HepG2 (cell line): ENCODE data around the gene LAMA5. TPM values are rescaled to one million over a fixed set of nuclear protein-coding genes. Genes with fewer than 3 reads are reported as not detected.

Source experiments
- ATM ChIP-seq: fragments of 450-650 bp; IDR thresholded peaks from 2 replicates; pipeline ENCODE4 v1.7.1; 2017; ENCODE audit warnings: mild to moderate bottlenecking, borderline replicate concordance
- GMEB2 ChIP-seq: IDR thresholded peaks from 2 replicates; pipeline ENCODE4 v1.6.1; 2016; ENCODE audit warnings: missing biosample characterization, missing genetic modification reagents, low read depth
- KLF15 ChIP-seq: sonication (generic); formaldehyde crosslinking; IDR thresholded peaks from 2 replicates; pipeline ENCODE4 v1.8.1; 2023; ENCODE audit warnings: borderline replicate concordance, mild to moderate bottlenecking, inconsistent platforms, missing genetic modification reagents, mixed read lengths
- MEIS2 ChIP-seq: sonication (generic); formaldehyde crosslinking; IDR thresholded peaks from 2 replicates; pipeline ENCODE4 v1.9.0; 2021; ENCODE audit warnings: mild to moderate bottlenecking, missing genetic modification reagents
- MIER3 ChIP-seq: IDR thresholded peaks from 2 replicates; pipeline ENCODE4 v1.6.1; 2016; ENCODE audit warnings: missing compliant biosample characterization, borderline replicate concordance
- NONO ChIP-seq, 2 experiments: fragments of 450-650 bp in 1 of 2; sonication (generic) in 1 of 2; formaldehyde crosslinking in 1 of 2; IDR thresholded peaks in 1 of 2; conservative IDR thresholded peaks in 1 of 2; 2 replicates each; pipeline versions ENCODE4 v1.6.1 to v1.8.0; 2017 to 2022; ENCODE audit warnings: mild to moderate bottlenecking in 1 of 2, missing genetic modification reagents in 1 of 2, moderate library complexity in 1 of 2
- PLRG1 ChIP-seq: fragments of 450-650 bp; conservative IDR thresholded peaks from 2 replicates; pipeline ENCODE4 v1.6.1; 2016
- SRSF4 ChIP-seq: fragments of 200-400 bp; formaldehyde crosslinking; IDR thresholded peaks from one replicate; pipeline ENCODE4 v1.6.1; 2018; ENCODE audit warnings: mild to moderate bottlenecking, low read depth, low read length, moderate library complexity; ENCODE audit not compliant: poor library complexity, severe bottlenecking
- ZBTB1 ChIP-seq: sonication (generic); formaldehyde crosslinking; IDR thresholded peaks from 2 replicates; pipeline ENCODE4 v1.4.0; 2020; ENCODE audit warnings: missing genetic modification reagents, borderline replicate concordance
- ZBTB49 ChIP-seq: sonication (generic); formaldehyde crosslinking; IDR thresholded peaks from 2 replicates; pipeline ENCODE4 v1.4.0; 2020; ENCODE audit warnings: missing genetic modification reagents, borderline replicate concordance
- ZNF20 ChIP-seq: sonication (generic); formaldehyde crosslinking; IDR thresholded peaks from 2 replicates; pipeline ENCODE4 v1.4.0; 2020; ENCODE audit warnings: mild to moderate bottlenecking, moderate library complexity, missing genetic modification reagents
- ZNF484 ChIP-seq: sonication (generic); formaldehyde crosslinking; IDR thresholded peaks from 2 replicates; pipeline ENCODE4 v1.5.1; 2020; ENCODE audit warnings: mild to moderate bottlenecking, low read depth, missing genetic modification reagents, borderline replicate concordance
- ZNF570 ChIP-seq: sonication (generic); formaldehyde crosslinking; IDR thresholded peaks from 2 replicates; pipeline ENCODE4 v1.4.0; 2020; ENCODE audit warnings: mild to moderate bottlenecking, missing genetic modification reagents, borderline replicate concordance
- ZNF740 ChIP-seq: sonication (generic); formaldehyde crosslinking; IDR thresholded peaks from 2 replicates; pipeline ENCODE4 v1.4.0; 2020; ENCODE audit warnings: missing genetic modification reagents
- ZNF784 ChIP-seq: sonication (generic); formaldehyde crosslinking; IDR thresholded peaks from 2 replicates; pipeline ENCODE4 v1.5.1; 2020; ENCODE audit warnings: missing genetic modification reagents, mild to moderate bottlenecking, borderline replicate concordance
- polyA plus RNA-seq, 8 experiments: library from polyadenylated mRNA; depleted of rRNA in 3 of 8; stranded (reverse) in 7 of 8; unstranded in 1 of 8; fragments of >200 nt; fragmentation: Illumina TruSeq in 4 of 8; extraction: Trizol in 4 of 8; gene quantifications; 2 replicates each; pipeline versions ENCODE4 v1.2.1 to v1.2.3, GENCODE V29; 2011 to 2016; ENCODE audit warnings: low read depth in 4 of 8, missing spikeins in 1 of 8, mixed read lengths in 1 of 8; ENCODE audit not compliant: insufficient read depth in 1 of 8
- total RNA-seq, 5 experiments: library from RNA; depleted of rRNA; stranded (reverse); fragments of >200 nt; fragmentation: Illumina TruSeq; extraction: Trizol; gene quantifications; 2 replicates each; pipeline ENCODE4 v1.2.3, GENCODE V29; 2016; ENCODE audit warnings: low read depth in 1 of 5
- TF ChIP-seq, protein P1 (sequence below): IDR thresholded peaks from 2 replicates; pipeline ENCODE4 v1.6.1; 2016; ENCODE audit warnings: missing compliant biosample characterization, missing genetic modification reagents, borderline replicate concordance
- TF ChIP-seq, protein P2 (sequence below): sonication (generic); formaldehyde crosslinking; IDR thresholded peaks from 2 replicates; pipeline ENCODE4 v1.9.0; 2022; ENCODE audit warnings: low read depth, missing genetic modification reagents

Gene LAMA5
- total and polyA plus RNA-seq, 2 of the 13 experiments (the other 11 are each of a cell fraction or from before 2014, with no cell fraction given): 21.0 to 44.7 TPM

GRCh38 chr20:62386383-62387218, 19.5 kb upstream of the LAMA5 start, which contains the start of gene RPS21 (continued):
- TF ChIP-seq GMEB2 (peak; percentile 85), ZNF740 (CRISPR knock-in tag) (0 out of 2 replicates have a peak, but pooled peaks have one; percentile 74), KLF15 (CRISPR knock-in tag) (peak; percentile 83; the same call in 1 of the 2 replicates), ZNF20 (CRISPR knock-in tag) (0 out of 2 replicates have a peak, but pooled peaks have one; percentile 67), MEIS2 (CRISPR knock-in tag) (peak; percentile 61; the same call in 1 of the 2 replicates), NONO (IDR thresholded peaks at IDR 0.05) (no peak), NONO (CRISPR knock-in tag; conservative IDR thresholded peaks at IDR 0.05) (peak; percentile 94), PLRG1 (no peak), ZNF484 (peak; percentile 59; the same call in 1 of the 2 replicates), ZBTB49 (CRISPR knock-in tag) (peak; percentile 64; the same call in 1 of the 2 replicates), ATM (no peak), ZNF784 (no peak; the same call in 1 of the 2 replicates), SRSF4 (no peak), MIER3 (CRISPR knock-in tag) (peak; percentile 94), ZBTB1 (CRISPR knock-in tag) (peak; percentile 42; the same call in 1 of the 2 replicates), ZNF570 (no peak)
- TF ChIP-seq, protein P1, sequence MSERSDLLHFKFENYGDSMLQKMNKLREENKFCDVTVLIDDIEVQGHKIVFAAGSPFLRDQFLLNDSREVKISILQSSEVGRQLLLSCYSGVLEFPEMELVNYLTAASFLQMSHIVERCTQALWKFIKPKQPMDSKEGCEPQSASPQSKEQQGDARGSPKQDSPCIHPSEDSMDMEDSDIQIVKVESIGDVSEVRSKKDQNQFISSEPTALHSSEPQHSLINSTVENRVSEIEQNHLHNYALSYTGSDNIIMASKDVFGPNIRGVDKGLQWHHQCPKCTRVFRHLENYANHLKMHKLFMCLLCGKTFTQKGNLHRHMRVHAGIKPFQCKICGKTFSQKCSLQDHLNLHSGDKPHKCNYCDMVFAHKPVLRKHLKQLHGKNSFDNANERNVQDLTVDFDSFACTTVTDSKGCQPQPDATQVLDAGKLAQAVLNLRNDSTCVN (CRISPR knock-in tag): peak; percentile 79; the same call in 1 of the 2 replicates
- TF ChIP-seq, protein P2, sequence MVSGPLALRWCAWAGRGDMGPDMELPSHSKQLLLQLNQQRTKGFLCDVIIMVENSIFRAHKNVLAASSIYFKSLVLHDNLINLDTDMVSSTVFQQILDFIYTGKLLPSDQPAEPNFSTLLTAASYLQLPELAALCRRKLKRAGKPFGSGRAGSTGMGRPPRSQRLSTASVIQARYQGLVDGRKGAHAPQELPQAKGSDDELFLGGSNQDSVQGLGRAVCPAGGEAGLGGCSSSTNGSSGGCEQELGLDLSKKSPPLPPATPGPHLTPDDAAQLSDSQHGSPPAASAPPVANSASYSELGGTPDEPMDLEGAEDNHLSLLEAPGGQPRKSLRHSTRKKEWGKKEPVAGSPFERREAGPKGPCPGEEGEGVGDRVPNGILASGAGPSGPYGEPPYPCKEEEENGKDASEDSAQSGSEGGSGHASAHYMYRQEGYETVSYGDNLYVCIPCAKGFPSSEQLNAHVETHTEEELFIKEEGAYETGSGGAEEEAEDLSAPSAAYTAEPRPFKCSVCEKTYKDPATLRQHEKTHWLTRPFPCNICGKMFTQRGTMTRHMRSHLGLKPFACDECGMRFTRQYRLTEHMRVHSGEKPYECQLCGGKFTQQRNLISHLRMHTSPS: peak; percentile 40; the same call in 1 of the 2 replicates
